ENCODE results near the gene ZC3H18.

The ZC3H18 gene

DNA sequence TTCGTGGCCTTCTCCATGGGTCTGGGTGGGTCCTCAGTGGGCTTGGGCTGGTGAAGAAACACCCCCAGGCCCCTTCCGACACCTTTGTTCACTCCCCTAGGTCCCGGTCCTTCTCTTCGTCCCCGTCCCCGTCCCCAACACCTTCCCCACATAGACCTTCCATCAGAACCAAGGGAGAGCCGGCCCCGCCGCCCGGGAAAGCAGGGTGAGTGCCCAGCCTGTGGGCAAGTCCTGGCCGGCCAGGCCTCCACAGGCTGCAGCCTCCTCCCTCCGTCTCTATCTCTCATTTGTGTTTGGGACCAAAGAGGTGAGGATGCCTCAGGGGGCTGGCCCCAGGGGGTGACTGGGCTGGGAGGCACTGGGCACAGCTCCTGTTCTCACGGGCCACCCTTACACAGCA lies 53.7 kb downstream of the ZC3H18 start:
- no peak for DNase-seq (ENCODE audit: low read depth in 2 of 2)

DNA sequence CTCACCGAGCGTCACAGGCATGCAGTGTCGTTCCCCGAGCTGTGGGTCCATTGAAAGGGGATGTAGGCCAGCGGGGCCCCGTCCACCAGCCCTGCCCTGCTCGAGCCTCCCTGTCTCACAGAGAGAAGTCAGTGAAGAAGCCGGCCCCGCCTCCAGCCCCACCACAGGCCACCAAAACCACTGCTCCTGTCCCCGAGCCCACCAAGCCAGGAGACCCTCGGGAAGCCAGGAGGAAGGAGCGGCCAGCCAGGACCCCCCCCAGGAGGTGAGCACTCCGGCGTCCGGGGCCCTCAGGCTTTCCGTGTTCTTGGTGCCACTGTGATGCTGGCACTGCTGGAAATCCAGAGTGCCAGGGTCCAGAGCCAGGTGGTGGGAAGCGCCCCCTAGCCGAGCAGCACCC lies 54.3 kb downstream of the ZC3H18 start:
- DNase-seq (ENCODE audit: low read depth in 2 of 2), result no peak

DNA sequence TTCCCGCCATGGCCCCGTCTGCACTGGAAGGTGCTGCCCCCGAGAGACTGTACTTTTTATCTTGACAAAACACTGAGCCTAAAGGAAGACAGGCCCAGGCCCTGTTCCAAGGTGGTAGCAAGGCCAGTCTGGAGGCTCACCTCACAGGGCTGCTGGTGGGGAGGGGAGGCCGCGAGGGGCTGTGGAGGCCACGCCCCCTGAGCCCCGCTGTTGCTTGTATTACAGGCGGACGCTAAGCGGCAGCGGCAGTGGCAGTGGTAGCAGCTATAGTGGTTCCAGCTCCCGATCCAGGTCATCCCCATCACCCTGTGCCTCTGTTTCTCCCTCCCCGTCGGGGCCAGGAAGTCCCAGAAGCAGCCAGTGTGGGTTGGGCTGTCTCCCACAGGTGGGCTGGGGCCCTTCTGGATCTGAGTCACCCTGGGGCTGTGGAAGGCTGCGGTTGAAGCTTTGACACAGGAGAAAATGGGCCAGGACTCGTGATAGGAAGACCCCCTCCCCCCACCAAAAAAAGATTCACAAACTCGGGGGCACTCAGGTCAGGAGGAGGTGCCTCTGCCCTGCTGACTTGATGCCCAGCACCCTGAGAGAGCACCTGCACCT lies 54.9 kb downstream of the ZC3H18 start:
- DNase-seq (ENCODE audit: low read depth in 2 of 2), result no peak

DNA sequence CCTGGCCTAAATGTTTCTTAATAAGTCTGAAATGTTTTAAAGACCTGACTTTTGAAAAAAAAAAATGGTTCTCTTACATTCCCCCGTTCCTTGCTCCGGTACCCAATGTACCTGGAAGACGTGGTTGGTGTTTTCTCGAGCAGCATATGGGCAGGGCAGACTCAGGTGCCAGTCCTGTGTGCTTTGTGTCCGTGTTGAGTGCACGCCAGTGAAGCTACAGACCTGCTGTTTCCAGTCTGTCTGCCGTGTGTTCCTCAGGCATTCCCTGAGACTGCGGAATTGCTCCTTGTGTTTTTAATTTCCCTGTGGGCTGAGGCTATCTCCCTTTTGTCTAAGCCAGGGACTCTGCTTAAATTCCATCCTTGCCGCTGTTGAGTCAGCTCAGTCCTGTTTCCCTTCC lies 56.4 kb downstream of the ZC3H18 start:
- DNase-seq (ENCODE audit: low read depth in 2 of 2), result no peak

DNA sequence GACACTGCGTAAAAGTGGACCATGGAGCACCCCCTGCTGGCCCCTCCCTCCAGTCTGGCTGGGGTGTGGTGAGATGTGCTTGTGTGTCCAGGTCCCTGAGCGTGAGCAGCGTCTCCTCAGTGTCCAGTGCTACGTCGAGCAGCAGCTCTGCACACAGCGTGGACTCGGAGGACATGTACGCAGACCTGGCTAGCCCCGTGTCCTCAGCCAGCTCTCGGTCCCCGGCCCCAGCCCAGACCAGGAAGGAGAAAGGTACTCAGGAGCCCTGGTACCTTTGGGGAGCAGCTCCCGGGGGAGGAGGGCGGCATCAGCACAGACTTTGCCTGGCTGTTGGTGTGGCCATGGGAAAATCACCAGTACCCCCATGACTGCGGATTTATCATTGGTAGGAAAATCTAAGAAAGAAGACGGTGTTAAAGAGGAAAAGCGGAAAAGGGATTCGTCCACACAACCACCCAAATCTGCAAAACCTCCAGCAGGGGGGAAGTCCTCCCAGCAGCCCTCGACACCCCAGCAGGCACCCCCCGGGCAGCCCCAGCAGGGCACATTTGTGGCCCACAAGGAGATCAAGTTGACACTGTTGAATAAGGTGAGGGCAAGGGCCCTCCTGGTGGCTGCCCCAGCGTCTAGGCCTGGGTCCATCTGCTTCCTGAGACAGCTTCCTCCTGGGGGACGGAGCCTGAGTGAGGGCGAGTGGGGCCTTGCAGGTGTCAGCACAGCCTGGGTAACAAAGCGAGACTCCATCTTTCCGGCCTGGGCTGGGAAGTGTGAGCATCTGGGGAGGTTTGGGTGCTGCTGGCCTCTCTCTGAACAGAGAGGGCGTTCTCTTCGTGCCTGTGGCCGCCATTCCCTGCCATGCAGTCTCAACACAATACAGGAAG lies 57.6 kb downstream of the ZC3H18 start:
- no peak for DNase-seq (ENCODE audit: low read depth in 2 of 2)

DNA sequence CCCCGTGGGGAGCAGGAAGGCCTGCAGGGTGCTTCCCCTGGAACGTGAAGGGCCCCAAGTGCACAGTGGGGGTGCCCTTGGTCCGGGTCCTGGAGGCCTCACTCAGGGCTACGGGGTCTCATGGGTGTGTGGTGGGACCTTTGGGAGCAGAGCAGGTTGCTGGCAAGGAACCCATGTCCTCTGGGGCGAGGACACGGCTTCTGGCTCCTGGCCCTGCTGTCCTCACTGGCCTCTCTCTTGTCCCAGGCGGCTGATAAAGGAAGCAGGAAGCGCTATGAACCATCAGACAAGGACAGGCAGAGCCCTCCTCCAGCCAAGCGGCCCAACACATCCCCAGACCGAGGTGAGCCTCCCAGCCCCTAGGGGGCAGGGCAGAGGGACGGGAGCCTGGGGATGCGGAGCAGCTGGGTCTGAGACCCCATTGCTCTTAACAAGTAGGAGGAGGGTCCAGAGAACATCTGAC lies 58.3 kb downstream of the ZC3H18 start:
- DNase-seq (ENCODE audit: low read depth in 2 of 2), result no peak

DNA sequence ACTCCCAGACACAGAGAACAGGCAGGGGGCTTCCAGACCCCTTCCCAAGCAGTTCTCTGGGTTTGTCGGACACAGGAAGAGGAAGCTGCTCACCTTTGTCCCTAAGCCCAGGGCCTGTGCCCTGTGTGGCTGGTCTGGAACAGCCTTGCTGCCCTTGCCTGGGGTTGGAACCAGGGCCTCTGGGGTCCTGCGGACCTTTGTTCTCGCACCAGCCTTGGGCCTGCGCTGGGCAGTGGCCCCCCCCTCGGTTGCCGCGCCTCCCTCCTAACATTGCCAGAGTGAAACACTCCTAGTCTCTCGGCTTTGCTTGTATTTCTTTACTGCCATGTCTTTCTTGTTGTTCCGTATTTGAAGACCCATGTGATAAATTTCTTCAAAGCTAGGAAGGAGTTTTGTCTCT lies 59.6 kb downstream of the ZC3H18 start:
- DNase-seq (ENCODE audit: low read depth in 2 of 2), result no peak

DNA sequence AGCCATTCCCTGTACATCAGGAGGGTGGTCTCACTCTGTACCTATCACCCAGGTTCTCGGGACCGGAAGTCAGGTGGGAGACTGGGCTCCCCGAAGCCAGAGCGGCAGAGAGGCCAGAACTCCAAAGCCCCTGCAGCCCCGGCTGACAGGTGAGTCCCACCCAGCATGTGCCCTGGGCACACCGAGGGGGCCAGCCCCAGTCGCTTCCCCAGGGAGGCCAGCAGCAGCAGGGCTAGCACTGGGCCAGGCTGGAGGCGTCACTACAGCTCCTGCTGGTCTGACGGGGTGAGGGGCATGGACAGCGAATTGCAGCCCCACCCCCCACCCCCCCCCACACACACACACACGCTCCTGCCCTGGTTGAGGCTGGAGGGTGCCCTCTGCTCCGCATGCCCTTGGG lies 60.2 kb downstream of the ZC3H18 start:
- DNase-seq (ENCODE audit: low read depth in 2 of 2), result no peak

DNA sequence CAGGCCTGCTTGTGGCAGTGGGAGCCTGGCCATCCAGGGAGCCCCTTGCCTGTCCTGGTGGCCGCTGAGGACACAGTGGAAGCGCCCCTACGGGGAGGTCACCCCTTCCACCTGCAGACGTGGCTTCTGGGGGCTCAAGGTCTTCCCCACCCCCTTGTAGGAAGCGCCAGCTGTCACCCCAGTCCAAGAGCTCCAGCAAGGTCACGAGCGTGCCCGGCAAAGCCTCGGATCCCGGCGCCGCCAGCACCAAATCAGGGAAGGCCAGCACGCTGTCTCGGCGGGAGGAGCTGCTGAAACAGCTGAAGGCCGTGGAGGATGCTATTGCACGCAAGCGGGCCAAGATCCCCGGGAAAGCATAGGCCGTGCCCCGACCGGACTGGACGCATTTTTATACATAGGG lies 60.7 kb downstream of the ZC3H18 start:
- no peak for DNase-seq (ENCODE audit: low read depth in 2 of 2)

DNA sequence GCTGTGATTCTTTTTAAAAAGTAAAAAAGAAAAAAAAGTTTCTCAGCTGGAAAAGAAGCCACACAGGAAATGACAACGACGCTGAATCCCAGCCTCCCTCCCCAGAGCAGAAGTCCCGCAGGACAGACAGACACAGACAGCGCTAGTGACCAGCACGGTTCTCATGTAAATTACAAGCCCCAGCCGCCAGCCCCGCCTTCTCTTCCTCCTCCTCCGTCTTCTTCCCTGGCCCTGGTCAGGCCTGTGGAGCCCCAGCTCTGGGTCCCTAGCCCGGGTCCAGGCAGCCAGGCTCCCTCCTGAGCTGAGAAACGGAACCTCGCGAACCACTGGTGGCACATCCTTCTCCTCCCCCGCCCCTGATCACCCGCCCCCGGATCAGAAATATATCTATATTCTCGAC lies 61.2 kb downstream of the ZC3H18 start:
- no peak for DNase-seq (ENCODE audit: low read depth in 2 of 2)

DNA sequence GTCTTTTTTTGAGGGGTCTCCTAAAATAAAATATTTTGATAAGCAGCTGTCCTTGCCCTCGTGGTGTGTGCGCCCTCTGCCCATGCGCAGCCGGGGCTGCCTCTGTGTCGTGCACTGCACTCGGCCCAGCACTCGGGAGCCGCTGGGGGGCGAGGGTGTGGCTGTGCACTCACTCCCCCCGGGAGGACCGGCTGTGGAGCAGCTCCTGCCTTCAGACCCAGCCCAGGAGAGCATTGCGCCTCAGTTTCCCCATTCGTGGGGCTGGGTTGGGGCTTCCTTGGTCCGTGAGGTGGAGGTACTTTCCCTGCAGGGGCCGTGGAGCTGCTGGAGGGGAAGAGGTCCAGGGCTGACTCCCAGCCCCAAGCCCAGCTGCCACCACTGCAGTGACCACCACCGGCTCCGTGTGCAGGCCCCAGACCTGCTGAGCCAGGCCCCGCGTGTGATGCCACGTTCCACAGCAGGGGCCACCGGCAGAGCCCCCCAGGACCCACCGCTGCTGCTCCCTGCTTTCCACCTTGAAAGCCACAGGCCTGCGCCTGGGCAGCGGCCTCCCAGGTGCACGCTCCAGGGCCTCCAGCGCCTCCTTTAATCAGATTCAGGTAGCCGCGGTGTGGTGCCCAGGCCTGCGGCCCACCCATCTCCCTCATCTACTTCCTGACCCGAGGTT lies 61.9 kb downstream of the ZC3H18 start:
- DNase-seq (ENCODE audit: low read depth in 2 of 2), result no peak

DNA sequence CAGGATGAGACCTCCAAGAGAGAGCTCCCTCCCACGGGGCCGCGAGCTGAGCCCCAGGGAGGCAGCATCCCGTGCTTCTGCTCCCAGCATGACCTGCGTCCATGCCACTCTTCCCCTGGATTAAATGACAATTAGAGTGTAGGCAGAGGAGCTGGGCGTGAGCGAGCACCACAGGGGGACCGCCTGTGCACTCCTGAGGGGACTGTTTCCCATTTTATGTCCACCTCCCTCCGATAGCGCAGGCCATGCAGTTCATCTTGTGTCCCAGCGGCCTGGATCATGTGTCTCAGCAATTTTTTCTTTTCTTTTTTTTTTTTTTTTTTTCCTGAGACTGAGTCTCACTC lies 62.4 kb downstream of the ZC3H18 start:
- no peak for DNase-seq (ENCODE audit: low read depth in 2 of 2)

DNA sequence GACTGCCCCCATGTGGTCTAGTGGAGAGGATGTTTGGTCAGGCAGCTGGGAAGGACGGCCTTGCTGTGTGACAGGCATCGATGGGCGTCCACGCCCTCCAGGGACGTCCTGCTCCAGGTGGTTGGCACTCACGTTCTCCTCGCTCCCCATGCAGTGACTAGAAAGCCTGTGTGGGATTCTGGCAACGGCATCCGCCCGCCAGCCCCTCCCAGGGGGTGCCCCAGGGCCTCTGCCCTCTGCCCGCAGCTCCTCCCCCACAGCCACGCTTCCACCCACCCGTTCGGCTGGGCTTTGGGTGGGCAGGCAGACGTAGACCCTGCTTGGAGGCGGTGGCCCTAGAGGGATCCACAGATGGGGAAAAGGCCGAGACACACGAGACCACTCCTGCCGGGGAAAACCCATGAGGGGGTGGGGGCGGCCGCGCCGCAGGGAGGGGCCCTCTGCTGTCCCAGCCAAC lies 63.5 kb downstream of the ZC3H18 start:
- peak; percentile 47 to 66 for DNase-seq (ENCODE audit: low read depth in 2 of 2)

DNA sequence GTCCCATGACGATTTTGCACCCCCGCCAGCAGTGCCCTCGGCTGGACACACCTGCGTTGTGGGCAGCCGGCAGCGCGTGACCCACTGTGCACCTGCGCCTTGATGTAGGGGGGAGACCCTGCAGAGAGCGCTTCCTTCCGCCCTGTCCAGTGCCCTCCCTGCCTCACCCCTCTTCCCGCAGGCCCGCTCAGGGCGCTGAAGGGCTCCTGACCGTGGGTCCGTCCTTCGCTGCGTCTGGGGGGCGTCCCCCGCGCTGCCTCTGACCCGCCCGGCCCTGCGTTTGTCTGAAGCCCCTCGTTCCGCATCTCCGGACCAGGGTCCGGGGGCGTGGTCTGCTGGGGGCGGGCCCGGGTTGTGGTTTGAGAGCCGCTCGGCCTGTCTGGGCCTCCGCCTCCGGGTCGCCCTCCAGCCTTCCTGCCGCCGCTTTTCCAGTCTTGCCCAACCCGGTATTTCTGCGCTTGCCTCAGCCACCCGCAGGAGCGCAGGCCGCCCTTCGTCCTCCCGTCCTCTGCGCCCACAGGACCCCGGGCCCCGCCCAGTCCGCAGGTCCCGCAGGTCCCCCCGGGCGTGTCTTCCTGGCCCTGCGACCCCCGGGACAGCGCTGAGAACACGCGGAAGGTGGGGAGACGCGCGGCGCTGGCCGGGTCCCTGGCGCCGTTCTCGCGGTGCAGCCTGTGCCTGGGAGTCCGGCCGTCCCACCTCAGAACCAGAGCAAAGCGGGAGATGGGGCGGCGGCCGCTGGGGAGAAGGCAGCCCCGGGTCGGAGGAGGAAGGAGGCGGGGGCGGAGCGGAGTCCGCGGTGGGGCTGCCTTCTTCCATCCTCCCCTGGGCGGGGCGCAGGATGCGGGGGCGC lies 64.2 kb downstream of the ZC3H18 start:
- DNase-seq (ENCODE audit: low read depth in 2 of 2), result peak; percentile 41 to 55

DNA sequence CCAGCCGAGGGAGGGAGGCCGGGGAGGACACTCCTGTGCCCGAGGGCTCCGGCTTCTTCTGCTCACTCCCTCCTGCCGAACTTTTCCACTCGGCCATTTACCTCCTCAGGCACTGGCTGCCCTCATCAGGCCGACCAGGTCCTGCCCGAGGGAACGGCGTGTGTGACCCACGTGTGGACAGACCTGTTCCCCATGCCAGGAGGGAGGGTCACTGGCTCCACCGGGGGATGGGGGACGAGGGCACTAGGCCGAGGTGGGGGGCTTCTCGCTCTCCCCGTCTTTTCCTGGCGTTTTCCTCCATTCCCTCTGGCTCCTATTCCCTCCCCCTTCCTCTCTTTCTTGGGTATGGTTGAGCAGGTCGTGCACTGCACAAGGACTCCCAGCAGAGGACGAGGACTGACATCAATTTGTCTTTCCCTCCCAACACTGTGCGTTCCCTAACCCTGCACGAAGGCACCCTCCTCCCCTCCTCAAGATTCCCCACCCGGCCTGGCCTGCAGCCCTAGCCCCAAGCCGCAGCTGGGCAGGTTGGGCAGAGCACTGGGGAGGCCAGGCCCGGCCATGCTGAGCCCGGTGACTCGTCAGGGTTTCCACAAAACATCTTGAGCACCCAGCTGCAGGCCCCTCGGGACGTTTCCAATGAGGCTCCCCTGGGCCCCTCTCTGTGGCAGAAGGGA lies 64.9 kb downstream of the ZC3H18 start:
- DNase-seq (ENCODE audit: low read depth in 2 of 2), result no peak

DNA sequence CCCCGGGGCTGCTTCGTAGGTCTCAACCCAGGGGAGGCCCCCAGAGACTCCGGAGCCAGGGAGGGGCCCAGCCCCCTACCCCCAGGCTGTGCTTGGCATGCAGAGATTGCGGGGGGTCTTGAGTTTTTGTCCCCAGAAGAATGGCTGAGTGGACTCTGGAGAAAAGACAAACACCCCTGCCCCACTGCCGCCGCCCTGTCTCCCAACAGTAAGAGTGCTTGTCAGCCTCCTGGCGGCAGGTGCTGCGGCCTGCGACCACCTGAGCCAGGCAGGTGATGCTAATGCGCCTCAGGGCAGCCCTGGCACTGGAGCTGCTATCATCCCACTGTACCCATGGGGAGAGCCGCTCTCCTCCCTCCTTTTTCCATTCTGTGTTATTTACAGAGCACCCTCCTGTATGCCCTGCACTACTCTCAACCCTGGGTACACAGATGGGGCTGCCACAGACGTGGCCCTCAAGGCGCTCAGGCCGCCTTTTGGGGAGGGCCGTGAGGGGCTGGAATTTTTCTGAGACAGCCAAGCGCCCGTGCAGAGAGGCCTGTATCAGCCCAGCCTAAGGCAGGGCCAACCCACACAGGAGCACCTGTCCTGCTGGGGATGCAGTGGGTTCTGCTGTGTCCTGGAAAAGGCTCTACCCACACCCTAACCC lies 65.6 kb downstream of the ZC3H18 start:
- DNase-seq (ENCODE audit: low read depth in 2 of 2), result no peak

DNA sequence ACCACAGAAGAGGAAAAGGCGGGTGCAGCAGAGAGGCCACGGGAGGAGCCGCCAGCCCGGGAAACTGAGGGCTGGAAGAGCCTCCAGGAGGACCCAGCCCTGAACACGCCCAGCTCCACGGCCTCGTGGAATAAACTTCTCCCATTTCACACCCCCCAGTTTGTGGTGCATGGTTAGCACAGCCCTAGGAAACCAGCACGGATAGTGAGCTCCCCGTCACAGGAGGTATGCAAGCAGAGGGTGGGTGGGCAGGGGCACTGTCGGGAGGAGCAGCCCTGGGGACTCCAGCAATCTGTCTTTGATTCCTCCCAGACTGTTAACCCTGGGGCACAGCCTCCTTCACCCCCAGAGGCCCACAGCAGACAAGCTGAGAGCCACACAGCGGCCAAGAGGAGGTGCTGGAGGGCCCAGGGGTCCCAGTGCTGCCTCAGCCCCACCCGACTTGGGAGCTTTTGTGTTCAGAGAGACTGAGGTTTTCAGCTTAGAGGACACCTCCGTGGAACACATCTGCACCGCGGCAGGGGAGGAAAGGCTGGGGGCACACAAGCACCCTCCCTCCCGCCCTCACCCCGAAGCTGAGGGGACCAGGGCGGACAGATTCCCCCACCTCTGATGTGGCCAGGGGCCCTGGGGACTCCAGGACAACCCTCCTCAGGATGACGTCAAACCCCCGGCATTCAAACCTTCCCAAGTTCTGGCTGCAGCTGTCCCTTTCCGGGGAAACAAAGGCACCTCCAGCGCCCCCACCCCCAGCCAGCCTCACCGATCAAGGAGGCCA lies 66.5 kb downstream of the ZC3H18 start:
- DNase-seq (ENCODE audit: low read depth in 2 of 2), result no peak

DNA sequence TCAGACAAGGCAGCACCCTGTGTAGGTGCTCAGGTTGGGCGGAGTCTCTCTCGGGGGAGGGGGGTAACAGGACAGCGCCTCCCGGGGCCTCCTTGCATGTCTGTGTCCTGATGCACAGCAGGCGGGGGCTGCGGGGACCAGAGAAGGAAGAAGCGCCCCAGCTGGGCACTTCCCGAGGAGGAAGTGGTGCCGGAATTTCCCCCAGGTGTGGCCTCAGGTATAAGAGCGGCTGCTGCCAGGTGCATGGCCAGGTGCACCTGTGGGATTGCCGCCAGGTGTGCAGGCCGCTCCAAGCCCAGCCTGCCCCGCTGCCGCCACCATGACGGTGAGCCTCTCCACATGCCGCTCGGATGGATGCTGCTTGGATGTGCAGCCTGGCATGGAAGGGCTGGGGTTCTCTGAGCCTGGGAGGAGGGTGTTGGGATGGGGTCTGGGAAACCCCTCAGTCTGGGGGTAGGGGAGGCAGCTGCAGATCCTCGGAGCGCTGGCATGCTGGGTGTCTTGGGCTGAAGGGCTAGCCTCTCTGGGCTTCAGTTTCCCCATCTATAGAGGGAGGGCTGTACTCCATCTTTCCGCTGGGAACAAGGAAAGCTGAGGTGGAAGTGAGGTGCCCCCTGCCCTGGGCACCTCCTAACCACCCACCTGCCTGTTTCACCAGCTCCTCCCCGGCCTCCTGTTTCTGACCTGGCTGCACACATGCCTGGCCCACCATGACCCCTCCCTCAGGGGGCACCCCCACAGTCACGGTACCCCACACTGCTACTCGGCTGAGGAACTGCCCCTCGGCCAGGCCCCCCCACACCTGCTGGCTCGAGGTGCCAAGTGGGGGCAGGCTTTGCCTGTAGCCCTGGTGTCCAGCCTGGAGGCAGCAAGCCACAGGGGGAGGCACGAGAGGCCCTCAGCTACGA lies 68.4 kb downstream of the ZC3H18 start, which contains the start of gene IL17C:
TSS of gene IL17C (plus strand) at position 250 of the 908 bp plus-strand sequence. CDS start at position 320, 70 bp downstream.
- no peak for DNase-seq (ENCODE audit: low read depth in 2 of 2)

All from stimulated activated CD8-positive, alpha-beta memory T cell treated with anti-CD3 and anti-CD28 coated beads, Interleukin-15, amount 100 ng/mL, for 48 hours (primary cell).